ENCODE data around the gene PTPRCAP. TPM values are rescaled to one million over a fixed set of nuclear protein-coding genes. Genes with fewer than 3 reads are reported as not detected.
A peak's percentile ranks its signal among the peaks of the same experiment; 100 is the strongest.

Gene PTPRCAP
- total and polyA plus RNA-seq, 2 donors (not counting 1 experiment from before 2014, with no cell fraction given), result 266 to 565 TPM

DNA sequence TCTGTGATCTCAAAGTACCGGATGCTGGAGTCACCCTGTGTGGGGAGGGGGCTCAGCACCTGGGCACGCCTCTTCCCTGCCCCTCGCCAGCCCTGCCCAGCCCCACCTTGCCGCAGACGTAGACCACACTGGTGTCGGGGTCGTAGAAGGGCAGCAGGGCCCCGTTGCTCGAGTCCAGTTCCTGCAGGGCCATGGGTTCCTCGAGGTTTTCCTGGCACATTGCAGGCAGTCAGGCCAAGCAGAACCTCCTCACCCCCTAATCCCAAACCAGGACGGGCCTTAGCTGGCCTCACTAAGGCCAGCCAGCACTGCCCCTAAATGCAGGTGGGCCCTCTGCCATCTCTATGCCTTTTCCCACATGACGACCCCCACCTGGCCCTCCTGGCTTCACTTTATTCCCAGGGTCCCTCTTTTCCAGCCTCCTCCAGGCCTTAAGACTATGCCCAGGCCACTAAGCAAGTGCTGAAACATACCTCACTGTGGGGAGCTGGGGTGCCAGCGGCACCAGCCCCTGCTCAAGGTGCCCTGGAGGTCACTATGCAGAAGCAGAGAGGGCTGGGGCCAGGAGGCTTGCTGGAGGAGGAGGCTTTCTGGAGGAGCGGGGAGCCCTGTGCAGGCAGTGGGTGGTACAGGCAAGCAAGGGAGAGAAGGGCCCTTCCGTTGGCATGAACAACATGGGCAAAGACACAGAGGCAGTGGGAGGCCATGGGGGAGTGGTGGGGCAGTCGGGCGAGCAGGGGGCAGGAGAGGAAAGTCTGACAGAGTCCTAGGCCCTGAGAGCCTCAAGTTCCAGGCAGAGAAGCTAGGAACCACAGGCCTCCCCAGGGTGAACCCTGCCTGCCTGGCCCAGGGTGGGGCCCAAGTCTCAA is 3.0 kb upstream of the PTPRCAP start:
- TF ChIP-seq, protein P1, sequence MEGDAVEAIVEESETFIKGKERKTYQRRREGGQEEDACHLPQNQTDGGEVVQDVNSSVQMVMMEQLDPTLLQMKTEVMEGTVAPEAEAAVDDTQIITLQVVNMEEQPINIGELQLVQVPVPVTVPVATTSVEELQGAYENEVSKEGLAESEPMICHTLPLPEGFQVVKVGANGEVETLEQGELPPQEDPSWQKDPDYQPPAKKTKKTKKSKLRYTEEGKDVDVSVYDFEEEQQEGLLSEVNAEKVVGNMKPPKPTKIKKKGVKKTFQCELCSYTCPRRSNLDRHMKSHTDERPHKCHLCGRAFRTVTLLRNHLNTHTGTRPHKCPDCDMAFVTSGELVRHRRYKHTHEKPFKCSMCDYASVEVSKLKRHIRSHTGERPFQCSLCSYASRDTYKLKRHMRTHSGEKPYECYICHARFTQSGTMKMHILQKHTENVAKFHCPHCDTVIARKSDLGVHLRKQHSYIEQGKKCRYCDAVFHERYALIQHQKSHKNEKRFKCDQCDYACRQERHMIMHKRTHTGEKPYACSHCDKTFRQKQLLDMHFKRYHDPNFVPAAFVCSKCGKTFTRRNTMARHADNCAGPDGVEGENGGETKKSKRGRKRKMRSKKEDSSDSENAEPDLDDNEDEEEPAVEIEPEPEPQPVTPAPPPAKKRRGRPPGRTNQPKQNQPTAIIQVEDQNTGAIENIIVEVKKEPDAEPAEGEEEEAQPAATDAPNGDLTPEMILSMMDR (IDR thresholded peaks at IDR 0.05), result no peak
- TF ChIP-seq EZH2 (IDR thresholded peaks at IDR 0.05; ENCODE audit: borderline replicate concordance, insufficient read depth, low read depth, low read length, poor library complexity, severe bottlenecking), result no peak
- ChIA-PET POLR2A (interaction anchor here (0.7 to 4.8 kb wide), 12 partner anchors 9 to 39 kb away, joined by 4 to 98 read pairs (median 6); partner anchors contain the start of genes PPP1CA, RPS6KB2, TBC1D10C and TMEM134), CTCF (interaction anchor here (0.8 to 1.6 kb wide), 9 partner anchors 21 to 89 kb away, joined by 3 to 5 read pairs (median 3); partner anchors contain the start of genes PITPNM1 and PPP1CA)
- H3K4me2 ChIP-seq (replicated peaks; ENCODE audit: low read depth, low read length, poor library complexity, severe bottlenecking), result peak overlapping the region; percentile 99
- DNase-seq (no peak), ATAC-seq (ENCODE audit: low read depth) (peak; percentile 4)
- intact Hi-C loops (cut with micrococcal nuclease), result no loop called here
- H3K4me3 Mint-ChIP-seq, result peak overlapping the region; percentile 61
- H3K4me1 Mint-ChIP-seq, result peaks cover 83% of the 10 kb centered on the region
- peak overlapping the region; percentile 92 for H3K27ac Mint-ChIP-seq
- H3K4me3 ChIP-seq (ENCODE audit: control extremely low read depth in 1 of 5, extremely low read depth in 1 of 5, insufficient read depth in 1 of 5, low read depth in 2 of 5, low read length in 4 of 5), result no peak overlapping the region
- H3K27ac ChIP-seq (ENCODE audit: low read length in 2 of 2), result peak overlapping the region; percentile 57 to 88
- no peaks in the 10 kb centered on the region for H3K9me3 Mint-ChIP-seq (ENCODE audit: insufficient read depth)
- peaks cover 0 to 8% of the 10 kb centered on the region in 2 experiments for H3K36me3 ChIP-seq (replicated peaks in 1 of 2; ENCODE audit: control extremely low read depth in 1 of 2, control insufficient read depth in 1 of 2, extremely low read depth in 1 of 2, insufficient read depth in 2 of 2, low read length in 1 of 2)
- peaks cover 68 to 85% of the 10 kb centered on the region in 2 donors for H3K4me1 ChIP-seq (ENCODE audit: control insufficient read depth in 2 of 2, insufficient read depth in 2 of 2, low read length in 2 of 2)
- H3K9me3 ChIP-seq (ENCODE audit: control extremely low read depth in 1 of 3, control insufficient read depth in 2 of 3, insufficient read depth in 1 of 3, low read length in 2 of 3), result peaks cover 0 to 3% (median 0%) of the 10 kb centered on the region in 3 donors
- H3K79me2 ChIP-seq (ENCODE audit: control insufficient read depth, insufficient read depth, low read length), result peaks cover 46% of the 10 kb centered on the region
- no peak overlapping the region for H3K9ac ChIP-seq (ENCODE audit: low read length)
- no peak overlapping the region for H2AFZ ChIP-seq (ENCODE audit: insufficient read depth, low read depth, low read length, poor library complexity, severe bottlenecking)
- peaks cover 37% of the 10 kb centered on the region for H4K20me1 ChIP-seq (ENCODE audit: control insufficient read depth, insufficient read depth, low read length, poor library complexity, severe bottlenecking)
- 60% methylated on average over 17 of the region's 17 CpGs for WGBS (ENCODE audit: insufficient coverage)
- no peaks in the 10 kb centered on the region for H3K27me3 Mint-ChIP-seq
- H3K27me3 ChIP-seq (replicated peaks in 1 of 4; ENCODE audit: control extremely low read depth in 1 of 4, control insufficient read depth in 3 of 4, insufficient read depth in 4 of 4, low read length in 3 of 4), result no peaks in the 10 kb centered on the region
